T47D (cell line): ENCODE results near the gene UBAC2.
"Not testable (repeated sequence)": the region's sequence is repeated elsewhere in the genome, so short reads cannot be mapped to it uniquely, and the experiment has no call there.

Experiments used
- DNase-seq, 2 experiments: peaks; one replicate each; pipeline versions ENCODE4 v3.0.0 to v3.0.0-alpha.2; 2011 to 2012; ENCODE audit warnings: low read depth in 1 of 2, low spot score in 1 of 2
- JUND ChIP-seq: IDR thresholded peaks from 2 replicates; pipeline ENCODE4 v1.6.1; 2012; ENCODE audit warnings: low read depth
- in situ Hi-C: cut with HindIII; loops from 2 replicates; pipeline ENCODE4 v1.10.0; 2016; ENCODE audit warnings: low sequenced_read_pairs, low pct_unique_long_range_greater_than_20kb

Gene UBAC2

DNA sequence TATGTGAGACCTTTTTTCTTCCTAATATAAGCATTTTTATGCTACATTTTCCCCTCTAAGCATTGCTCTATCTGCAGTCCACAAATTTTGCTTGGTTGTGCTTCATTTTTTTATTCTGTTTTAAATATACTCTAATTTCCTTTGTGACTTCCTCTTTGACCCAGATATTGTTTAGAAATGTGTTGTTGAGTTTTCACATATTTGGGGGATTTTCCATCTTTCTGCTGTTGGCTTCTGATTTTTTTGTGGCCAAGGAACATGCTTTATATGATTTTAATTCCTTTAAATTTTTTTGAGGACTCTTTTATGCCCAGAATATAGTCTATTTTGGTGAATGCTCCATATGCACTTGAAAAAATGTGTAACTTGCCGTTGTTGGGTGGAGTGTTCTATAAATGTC lies 22.9 kb downstream of the UBAC2 start:
- in situ Hi-C loops: no loop called here
- no peak for TF ChIP-seq JUND
- DNase-seq: no peak

DNA sequence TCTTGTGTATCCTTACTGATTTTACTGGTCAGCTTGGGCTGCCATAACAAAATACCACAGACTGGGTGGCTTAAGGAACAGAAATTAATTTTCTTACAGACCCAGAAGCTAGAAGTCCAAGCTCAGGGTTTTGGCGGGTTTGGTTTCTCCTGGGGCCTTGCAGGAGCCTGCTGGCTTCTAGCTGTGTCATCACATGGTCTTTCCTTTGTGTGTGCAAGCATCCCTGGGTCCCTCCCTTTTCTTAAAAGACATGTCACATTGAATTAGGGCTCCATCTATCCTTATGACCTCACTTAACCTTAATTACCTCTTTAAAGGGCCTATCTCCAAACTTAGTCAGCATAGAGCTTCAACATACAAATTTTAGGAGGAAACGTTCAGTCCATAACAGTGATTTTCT lies 23.4 kb downstream of the UBAC2 start:
- in situ Hi-C loops: no loop called here
- DNase-seq: no peak
- no peak for TF ChIP-seq JUND

DNA sequence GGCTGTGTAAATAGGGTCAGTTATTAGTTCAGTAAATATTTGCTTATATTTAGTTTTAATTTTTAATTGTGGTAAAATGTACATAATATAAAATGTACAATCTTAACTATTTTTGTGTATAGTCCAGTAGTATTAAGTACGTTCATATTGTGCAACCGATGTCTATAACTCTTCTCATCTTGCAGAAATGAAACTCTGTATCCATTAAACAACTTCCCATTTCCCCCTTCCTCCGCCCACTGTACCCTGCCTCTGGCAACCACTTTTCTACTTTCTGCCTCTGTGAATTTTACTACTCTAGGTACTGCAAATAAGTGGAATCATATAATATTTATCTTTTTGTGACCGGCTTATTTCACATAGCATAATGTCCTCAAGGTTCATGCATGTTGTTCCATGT lies 24.4 kb downstream of the UBAC2 start:
- DNase-seq: no peak
- in situ Hi-C loops: no loop called here
- no peak for TF ChIP-seq JUND

DNA sequence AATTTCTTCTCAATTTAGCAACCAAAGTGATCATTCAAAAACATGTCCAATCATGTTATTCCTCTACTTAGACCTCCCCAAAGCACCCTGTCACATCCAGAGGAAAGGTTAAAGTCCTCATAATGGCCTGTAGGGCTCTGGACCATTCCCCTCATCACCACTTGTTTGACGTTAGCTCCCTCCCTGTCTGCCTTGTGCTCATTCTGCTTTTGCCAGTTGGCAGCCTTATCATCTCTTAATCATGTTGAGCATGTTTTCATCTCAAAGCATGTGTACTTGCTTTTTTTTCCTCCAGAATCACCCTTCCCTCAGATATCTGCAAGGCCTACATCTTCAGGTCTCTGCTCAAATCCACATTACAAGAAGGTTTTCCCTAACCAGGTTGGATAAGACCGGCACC lies 25.9 kb downstream of the UBAC2 start:
- in situ Hi-C loops: no loop called here

DNA sequence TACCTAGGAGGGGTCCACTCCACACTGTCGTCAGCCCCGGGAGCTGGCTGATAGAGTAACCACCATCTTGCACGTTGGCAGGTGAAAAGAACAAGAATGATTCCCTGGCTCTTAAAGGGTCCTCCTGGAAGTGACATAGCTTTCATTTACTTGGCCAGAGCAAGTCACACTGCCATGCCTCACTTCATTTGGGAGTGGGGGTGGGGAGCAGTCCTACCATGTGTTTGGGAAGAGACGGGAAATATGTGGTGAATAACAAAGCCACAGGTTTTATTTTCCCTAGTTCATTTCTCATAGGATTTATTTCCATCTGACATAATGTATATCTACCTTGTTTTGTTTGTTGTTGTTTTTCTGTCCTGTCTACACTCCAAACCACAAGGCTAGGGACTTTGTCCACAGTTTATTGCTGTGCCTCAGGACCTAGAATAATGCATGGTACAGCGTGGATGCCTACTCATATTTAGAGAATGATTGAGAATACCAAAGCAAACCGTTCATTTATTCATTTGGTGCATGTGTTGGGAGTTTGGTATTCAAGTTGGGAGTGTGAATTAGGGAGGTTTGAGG lies 26.8 kb downstream of the UBAC2 start:
- no peak for DNase-seq
- in situ Hi-C loops: no loop called here
- TF ChIP-seq JUND: no peak

More for the DNA sequence above, 25.9 kb downstream of the UBAC2 start:
- TF ChIP-seq JUND: no peak
- DNase-seq: no peak

DNA sequence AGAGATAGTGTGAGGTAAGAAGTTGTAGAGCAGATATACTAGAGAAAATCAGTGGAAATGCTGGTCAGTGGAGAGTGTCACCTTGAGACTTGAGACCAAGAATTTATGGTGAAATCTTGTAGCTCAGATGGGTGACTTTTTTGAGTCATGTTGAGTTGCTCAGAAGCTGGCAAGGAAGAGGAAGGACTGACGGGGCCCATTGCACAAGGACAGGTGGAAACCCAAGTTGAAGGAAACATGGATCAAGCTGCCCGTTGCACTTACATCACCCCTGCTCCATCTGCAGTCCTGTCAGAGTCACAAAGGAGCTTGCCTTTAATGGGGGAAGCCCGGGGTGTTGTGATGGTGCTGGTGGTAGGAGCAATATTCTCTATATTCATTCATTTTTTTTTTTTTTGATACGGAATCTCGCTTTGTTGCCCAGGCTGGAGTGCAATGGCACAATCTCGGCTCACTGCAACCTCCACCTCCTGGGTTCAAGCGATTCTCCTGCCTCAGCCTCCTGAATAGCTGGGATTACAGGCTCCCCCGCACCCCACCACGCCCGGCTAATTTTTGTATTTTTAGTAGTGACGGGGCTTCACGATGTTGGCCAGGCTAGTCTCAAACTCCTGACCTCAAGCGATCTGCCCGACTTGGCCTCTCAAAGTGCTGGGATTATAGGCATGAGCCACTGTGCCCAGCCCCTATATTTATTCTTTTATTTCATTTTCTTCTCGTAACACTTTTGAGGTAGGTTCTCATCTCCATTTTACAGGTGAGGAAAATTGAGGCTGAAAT lies 27.4 kb downstream of the UBAC2 start:
- no peak for TF ChIP-seq JUND
- DNase-seq: no peak
- in situ Hi-C loops: no loop called here

DNA sequence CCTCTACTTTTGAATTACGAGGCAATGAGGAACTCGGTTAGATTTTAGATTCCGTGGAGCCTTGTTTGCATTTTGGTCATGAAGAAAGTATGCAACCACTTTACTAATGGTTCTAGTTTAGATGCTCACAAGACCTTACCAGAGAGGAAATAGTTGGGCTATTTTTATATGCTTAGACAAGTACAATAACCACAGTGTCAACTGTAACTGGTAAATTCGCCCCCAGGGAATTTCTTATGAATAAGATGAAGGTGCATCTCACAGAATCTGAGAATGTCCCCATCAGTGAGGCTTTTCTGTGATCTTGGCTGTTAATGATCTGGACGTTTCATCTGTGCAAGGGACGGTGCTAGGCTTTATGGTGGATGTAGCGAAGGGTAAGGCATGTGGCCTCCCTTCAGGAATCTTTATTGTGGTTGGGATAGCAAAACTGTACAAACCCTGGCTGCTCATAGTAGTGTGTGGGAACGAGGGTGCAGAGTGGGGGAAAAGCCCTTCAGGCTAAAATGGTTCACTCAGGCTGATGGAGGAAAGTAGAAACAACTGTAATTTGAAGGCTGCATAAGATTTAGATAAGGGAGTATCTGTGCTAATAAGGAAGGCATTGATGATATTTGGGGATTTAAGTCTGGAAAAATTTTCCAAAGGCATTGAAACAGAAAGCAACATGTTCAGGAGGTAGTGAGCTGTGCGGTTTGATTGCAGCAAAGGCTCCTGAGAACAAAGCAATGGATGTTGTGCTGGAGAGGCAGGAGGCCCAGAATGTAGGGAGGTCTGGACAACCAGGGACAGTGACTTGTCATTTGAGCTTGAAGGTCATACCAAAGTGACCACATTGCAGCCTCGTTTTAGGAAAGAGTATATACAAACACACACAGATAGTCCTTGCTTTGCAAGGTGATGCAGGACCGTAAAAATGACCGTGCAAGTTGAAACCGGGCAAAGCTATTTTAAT lies 28.4 kb downstream of the UBAC2 start:
- no peak for TF ChIP-seq JUND
- in situ Hi-C loops: no loop called here
- peak in 1 of 2 experiments; percentile 42 for DNase-seq

DNA sequence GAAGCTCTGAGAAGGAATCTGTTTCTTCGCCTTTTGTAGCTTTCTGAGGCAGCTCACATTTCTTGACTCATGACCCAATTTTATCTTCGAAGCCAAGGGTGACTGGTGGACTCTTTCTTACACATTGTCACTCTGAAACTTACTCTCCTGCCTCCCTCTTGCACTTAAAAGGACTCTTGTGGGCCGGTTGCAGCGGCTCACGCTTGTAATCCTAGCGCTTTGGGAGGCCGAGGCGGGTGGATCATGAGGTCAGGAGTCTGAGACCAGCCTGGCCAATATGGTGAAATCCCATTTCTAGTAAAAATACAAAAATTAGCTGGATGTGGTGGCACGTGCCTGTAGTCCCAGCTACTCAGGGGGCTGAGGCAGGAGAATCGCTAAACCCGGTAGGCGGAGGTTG lies 29.9 kb downstream of the UBAC2 start:
- in situ Hi-C loops: not testable (repeated sequence)

DNA sequence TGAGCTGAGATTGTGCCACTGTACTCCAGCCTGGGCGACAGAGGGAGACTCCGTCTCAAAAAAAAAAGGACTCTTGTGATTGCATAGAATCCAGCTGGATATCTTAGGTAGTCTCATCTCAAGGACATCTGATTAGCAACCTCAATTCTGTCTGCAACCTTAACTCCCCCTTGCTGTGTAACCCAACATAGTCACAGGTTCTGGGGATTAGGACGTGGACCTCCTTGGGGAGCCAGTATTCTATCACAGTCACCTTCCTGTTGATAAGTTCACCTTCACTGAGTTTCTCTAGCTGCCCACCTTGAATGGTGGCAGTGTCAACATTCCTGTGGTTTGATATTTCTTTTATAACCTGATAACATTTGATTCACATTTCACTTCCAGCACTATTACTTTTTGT lies 30.3 kb downstream of the UBAC2 start:
- TF ChIP-seq JUND: no peak
- no peak for DNase-seq
- in situ Hi-C loops: no loop called here

More for the DNA sequence above, 29.9 kb downstream of the UBAC2 start:
- not testable (repeated sequence) for DNase-seq

DNA sequence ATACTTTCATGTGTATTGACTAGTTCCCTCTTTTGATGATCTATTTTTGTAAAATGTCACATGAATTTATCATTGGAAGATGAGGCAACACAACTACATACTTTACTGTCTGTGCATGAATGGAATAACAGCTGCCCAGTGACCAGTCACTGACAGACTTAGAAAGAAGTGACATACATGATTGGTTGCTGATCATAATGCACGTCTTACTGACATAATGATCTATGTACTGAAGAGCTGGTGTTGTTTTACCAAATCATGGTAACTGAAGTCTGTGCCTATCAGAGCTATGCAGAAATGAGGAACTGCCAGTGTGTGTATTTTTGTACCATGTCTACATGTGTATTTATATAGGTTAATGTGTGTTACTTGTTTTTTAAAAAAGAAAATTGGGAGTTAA lies 31.1 kb downstream of the UBAC2 start:
- in situ Hi-C loops: no loop called here
- no peak for TF ChIP-seq JUND
- no peak for DNase-seq

DNA sequence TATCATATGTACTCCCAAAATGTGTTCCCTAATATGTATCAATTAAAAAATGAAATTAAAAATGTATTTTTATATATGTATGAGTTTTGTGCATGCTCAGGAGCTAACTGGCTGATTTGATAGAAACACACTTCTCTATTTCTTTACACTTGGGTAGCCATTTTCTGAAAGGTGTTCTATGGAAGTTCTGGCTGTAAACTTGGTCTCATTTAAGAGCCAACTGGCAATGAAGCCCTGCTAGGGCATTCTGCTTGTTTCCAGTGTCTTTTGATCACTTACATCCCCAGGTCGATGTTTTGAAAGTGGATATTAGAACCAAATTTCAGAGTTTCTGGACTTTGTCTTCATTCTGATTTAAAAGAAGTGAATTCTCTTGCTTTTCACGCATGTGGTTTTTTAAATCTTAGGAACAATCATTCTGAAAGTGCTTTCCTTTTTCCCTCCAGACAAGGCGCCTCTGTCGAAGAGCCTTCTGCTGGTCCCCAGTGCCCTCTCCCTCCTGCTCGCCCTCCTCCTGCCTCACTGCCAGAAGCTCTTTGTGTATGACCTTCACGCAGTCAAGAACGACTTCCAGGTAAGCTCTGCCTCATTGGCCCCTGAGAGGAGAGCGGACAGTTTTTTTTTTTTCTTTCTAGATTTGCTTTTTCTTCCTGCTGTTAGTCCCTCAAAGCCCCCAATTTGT lies 37.5 kb downstream of the UBAC2 start:
- no peak for DNase-seq
- in situ Hi-C loops: no loop called here
- no peak for TF ChIP-seq JUND

DNA sequence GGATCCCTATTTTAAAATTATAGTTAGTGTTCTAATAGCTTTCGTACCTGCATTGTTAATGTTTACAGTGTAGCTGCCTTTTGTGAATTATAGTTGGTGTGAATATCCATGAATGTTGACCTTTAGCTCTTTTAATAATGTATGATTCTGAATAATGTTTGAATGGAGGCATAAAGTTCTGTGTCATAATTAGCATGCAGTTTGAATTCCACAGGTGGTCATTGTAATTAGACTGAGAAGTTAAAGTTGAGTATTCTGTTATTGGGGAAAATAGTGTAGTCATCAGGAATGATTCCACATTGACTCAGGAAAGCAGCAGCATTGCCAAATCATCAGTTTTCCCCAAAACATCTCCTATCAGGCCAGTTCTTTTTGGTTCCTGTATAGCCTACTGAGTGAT lies 45.4 kb downstream of the UBAC2 start:
- in situ Hi-C loops: no loop called here
- TF ChIP-seq JUND: no peak
- no peak for DNase-seq

DNA sequence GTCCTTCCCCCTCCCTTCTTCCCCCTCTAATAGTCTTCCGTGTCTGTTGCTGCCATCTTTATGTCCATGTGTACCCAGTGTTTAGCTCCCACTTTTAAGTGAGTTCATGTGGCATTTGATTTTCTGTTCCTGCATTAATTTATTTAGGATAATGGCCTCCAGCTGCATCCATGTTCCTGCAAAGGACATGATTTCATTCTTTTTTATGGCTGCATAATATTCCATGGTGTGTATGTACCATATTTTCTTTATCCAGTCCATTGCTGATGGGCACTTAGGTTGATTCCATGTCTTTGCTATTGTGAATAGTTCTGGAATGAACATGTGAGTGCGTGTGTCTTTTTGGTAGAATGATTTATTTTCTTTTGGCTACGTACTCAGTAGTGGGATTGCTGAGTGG lies 48.5 kb downstream of the UBAC2 start:
- in situ Hi-C loops, DNase-seq: not testable (repeated sequence)

DNA sequence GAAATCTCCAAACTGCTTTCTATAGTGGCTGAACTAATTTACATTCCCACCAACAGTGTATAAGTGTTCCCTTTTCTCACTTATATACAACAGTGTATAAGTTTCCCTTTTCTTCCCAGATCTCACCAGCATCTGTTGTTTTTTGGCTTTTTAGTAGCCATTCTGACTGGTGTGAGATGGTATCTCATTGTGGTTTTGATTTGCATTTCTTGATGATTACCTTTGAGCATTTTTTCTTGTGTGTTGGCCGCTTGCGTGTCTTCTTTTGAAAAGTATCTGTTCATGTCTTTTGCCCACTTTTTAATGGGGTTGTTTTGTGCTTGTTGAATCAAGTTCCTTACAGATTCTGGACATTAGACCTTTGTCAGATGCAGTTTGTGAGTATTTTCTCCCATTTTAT lies 49.0 kb downstream of the UBAC2 start:
- DNase-seq, in situ Hi-C loops: not testable (repeated sequence)
